Renal cortex interstitium (tissue), 11 donors: ENCODE results near the gene AGAP1. TPM values are rescaled to one million over a fixed set of nuclear protein-coding genes. Genes with fewer than 3 reads are reported as not detected.

Experiments used
- DNase-seq, 11 donors: peaks; one replicate each; pipeline ENCODE4 v3.0.0-alpha.2; 2013; ENCODE audit warnings: low read depth in 9 of 11, low spot score in 4 of 11; ENCODE audit errors: extremely low read depth in 1 of 11
- polyA plus RNA-seq, 3 donors: library from polyadenylated mRNA; unstranded; fragments of 120-200 nt; gene quantifications; one replicate each; pipeline ENCODE4 v1.2.1, GENCODE V29; 2013; ENCODE audit not compliant: insufficient read length in 3 of 3

AGAP1 gene
- polyA plus RNA-seq, 3 donors: 19.1 to 22.8 (median 22.0) TPM

DNA sequence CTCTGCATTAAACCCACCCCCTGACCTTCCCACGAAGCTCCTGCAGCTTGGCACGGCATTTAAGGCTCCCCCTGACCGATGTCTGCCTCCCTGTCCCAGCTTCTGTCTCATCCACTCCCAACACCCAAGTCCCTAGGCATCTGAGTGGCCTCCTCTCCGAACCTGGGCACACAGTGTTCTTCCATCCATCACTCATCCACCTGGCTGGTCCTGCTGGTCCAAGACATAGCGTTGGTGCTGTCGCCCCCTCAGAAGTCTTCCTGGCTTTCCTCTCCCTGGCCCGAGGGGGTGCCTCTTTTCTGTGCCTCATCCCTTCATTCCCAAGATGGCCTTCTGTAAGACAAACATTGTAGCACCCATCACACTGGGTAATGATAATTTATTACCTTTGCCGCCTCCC is 350.7 kb downstream of the AGAP1 start:
- no peak for DNase-seq

GRCh38 chr2:235845245-235845644 is 351.4 kb downstream of the AGAP1 start:
- no peak for DNase-seq

GRCh38 chr2:235847576-235847975 is 353.7 kb downstream of the AGAP1 start:
- DNase-seq: no peak

DNA sequence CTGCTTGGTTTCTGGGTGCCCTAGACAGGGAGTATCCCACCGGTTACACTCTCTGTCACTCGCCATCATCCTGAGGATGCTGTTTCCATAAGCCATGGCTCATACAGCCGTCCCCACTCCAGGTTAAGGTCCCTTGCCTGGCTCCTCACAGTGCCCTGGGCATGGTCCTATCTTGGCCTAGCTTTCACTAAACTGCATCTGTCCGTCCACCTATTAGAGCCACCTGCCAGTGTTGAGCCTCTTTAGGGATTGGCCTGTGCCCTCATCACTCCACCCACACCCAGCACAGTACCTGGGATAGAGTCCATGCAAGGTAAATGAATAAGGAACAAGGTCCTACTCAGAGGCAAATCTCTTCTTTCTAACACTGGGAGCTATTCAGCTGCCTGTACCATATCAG is 354.2 kb downstream of the AGAP1 start:
- DNase-seq: no peak

GRCh38 chr2:235848946-235849345 is 355.1 kb downstream of the AGAP1 start:
- DNase-seq: no peak

DNA sequence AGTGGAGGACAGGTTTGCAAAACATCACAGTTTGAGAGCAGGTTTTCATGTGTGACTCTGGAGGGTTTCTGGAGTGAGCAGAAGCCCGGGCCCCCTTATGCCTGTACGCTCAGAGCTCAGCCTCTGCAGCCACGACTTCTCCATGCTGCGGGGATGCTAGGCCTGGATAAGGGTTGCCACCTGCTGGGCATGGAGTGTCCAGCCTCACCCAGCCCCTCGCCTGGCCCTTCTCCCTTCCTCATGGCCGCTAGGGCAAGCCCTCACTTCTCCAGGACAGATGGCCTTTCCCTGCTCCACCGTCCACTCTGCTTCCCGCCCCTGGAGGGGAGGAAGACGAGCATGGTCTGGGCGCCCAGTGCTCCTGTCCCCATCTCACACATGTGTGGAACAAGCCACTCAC is 355.6 kb downstream of the AGAP1 start:
- DNase-seq: no peak

DNA sequence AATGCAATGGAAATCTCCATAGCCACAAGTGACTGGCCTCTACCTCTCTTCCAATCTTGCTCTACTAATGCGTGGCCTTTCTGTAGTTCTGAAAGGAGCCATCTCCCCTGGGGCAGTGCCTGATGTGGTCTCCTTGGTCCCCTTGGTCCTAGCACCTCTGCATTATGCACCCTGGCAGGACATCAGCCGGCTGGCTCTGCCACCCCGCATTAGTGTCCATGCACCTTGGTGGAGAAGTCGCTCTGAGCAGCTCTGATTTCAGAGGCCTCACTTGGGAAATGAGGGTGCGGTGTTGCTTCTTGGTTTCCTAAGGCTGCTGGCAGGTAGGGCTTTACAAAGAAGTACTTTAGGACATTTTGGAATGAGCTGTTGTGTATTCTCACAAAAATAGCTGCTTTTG is 356.4 kb downstream of the AGAP1 start:
- DNase-seq: no peak

- DNase-seq: no peak
Measured at GRCh38 chr2:235850771-235851551, 357.1 kb downstream of the AGAP1 start.

GRCh38 chr2:235851828-235852525 is 358.1 kb downstream of the AGAP1 start:
- no peak for DNase-seq

DNA sequence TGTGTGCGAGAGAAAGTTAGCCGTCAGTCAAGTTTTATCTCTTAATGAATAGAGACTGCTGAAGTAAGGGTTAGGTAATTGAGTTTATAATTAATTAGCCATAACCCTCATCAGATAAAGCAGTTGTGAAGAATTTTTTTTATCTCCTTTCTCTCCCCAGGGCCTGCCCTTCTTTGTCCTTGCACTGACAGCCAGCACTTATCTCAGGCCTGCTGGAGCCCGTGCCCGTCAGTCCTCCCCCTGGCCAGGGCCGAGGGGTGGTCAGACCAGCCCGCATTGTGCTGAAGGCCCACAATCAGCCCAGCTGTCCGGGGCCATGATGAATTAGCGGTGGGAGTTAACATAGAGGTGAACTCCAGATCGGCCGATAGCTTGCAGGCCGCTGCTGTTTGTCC is 358.7 kb downstream of the AGAP1 start:
- DNase-seq: no peak

- no peak for DNase-seq
Measured at GRCh38 chr2:235854276-235854675, 360.4 kb downstream of the AGAP1 start.

GRCh38 chr2:235855011-235855410 is 361.2 kb downstream of the AGAP1 start:
- DNase-seq: no peak

- no peak for DNase-seq
Measured at GRCh38 chr2:235856151-235856854, 362.5 kb downstream of the AGAP1 start.

GRCh38 chr2:235857598-235857997 is 363.8 kb downstream of the AGAP1 start:
- no peak for DNase-seq

DNA sequence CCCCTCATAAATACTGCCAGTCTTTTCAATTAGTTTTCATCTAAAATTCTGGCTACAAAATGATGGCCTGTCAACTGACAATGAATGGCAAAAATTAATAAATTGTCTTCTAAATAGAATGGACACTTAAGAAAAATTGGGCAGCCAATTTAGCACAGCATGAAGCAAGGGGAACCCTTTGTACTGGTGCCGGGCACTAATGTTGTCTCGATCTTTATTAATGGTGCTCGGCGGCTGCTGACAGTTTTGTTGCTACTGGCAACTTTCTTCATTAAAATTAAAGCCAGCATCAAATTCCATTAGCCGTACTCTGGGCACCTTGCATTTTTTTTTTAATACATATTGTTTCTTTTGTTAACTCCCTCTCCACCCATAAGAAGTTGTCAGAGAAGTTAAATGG is 365.0 kb downstream of the AGAP1 start:
- no peak for DNase-seq

DNA sequence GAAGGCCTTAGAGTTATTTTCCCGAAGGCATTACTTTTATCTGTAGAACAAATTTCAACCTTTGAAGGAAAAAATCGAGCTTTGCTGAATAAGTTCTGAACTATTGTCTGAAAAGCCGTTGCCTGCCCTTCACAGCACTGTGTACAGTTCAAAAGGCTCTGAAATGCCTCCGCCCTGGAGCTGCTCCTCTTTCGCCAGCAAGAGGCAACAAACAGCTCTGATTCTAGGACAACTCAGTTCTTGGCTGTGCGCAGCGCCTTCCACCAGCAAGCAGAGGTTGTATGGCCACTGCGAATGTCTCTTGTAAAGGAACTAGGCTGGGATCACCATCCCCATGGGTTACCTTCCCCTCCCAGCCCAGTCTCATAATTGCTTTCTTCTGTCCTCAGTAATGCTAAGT is 365.8 kb downstream of the AGAP1 start:
- no peak for DNase-seq

DNA sequence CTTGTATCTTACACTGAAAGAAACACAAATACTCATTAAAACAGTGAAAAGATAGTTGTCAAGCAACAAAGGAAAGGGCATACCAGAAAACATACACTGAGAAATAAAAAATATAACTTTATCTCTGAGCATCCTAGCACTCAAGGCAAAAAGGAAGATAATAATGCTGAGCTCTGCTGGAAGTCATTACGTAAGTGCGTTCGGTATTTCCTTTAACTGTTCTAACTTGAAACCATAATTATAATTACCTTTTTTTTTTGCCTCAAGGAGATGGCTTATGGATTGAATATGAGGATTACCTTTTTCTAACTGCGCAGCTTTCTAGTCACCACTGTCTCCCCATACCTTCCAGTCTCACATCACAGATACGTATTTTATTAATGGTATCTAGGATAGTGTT is 366.3 kb downstream of the AGAP1 start:
- DNase-seq: no peak

- no peak for DNase-seq
Measured at GRCh38 chr2:235860871-235861270, 367.0 kb downstream of the AGAP1 start.

DNA sequence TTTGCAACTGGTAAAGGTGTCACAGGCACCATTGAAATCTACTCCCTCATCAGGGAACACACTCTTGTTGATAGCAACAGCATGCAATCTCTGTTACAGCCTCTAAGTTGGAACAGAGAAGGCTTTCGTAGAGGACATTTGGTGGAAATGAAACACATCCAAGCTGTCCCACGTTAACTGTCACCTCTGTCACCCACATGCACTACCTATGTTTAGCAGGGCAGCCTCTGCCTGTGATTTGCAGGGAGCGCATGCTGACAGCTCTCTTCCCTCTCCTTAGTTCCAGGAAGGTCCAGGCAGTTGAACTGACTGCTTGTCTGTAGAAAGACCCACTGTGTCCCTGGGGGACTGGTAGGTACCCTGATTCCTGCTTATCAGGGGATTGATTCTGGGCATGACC is 367.5 kb downstream of the AGAP1 start:
- no peak for DNase-seq

- DNase-seq: no peak
Measured at GRCh38 chr2:235863414-235863813, 369.6 kb downstream of the AGAP1 start.
